SHP77 (cell line): ENCODE data around the gene SPTLC3.

Experiments
- DNase-seq, 2 experiments: peaks; one replicate each; lab custom pipeline; 2025; lab: John Stamatoyannopoulos, UW

SPTLC3 gene

GRCh38 chr20:13031751-13032150, 23.0 kb downstream of the SPTLC3 start:
- DNase-seq: no peak

- no peak for DNase-seq
Observed at GRCh38 chr20:13034115-13034514, 25.3 kb downstream of the SPTLC3 start.

GRCh38 chr20:13034936-13035335, 26.2 kb downstream of the SPTLC3 start:
- no peak for DNase-seq

- no peak for DNase-seq
Observed at GRCh38 chr20:13035399-13036152, 26.8 kb downstream of the SPTLC3 start.

GRCh38 chr20:13037727-13038126, 29.0 kb downstream of the SPTLC3 start:
- no peak for DNase-seq

- no peak for DNase-seq
Observed at GRCh38 chr20:13041574-13042457, 33.0 kb downstream of the SPTLC3 start.

DNA sequence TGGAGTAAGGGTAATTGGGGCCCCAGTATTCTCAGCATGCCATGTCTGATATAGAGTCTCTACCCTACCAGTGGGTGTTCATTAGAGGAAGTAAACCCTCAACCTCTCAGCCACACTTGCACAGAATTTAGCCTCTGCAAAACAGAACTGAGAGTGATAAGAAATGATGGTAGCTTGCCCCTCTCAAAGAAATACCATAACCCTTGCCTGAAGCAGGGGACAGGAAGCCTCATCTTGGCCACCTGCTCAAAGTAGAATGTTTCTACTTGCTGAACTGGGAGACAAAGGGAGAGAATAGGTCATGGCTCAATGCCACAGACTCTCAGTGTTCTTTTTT, 33.7 kb downstream of the SPTLC3 start:
- no peak for DNase-seq

- no peak for DNase-seq
Observed at GRCh38 chr20:13046409-13046808, 37.6 kb downstream of the SPTLC3 start.

GRCh38 chr20:13054011-13054410, 45.2 kb downstream of the SPTLC3 start:
- DNase-seq: no peak

DNA sequence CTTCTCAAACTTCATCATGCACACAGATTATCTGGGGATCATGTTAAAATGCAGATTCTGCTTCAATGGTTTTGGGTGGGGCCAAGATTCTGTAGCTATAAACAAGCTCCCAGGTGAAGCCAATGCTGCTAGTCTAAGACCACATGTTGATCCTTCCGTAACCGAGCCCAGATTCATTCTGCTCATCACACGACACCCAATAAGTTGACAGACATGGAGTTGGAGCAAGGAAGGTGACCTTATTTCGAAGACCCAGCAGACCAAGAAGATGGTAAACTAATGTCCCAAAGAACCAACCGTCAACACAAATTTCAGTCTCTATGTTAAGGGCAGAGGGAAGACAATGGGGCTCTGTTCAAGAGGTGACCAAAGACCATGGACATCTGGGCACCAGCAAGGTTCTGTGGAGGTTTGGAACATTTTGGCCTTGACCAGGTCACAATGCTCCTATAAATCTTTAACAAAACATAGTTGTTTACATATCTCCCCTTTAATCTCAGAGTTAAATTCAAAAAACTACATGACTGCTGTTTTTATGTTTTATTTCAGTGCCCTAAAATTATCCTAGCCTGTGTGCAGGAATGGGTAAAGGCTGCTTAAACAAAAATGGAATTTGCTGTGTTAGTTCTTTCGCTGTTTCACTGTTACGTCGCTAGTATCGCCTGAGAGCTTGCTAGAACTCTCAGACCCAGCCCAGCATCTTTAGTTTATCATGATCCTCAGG, 50.1 kb downstream of the SPTLC3 start:
- DNase-seq: no peak

DNA sequence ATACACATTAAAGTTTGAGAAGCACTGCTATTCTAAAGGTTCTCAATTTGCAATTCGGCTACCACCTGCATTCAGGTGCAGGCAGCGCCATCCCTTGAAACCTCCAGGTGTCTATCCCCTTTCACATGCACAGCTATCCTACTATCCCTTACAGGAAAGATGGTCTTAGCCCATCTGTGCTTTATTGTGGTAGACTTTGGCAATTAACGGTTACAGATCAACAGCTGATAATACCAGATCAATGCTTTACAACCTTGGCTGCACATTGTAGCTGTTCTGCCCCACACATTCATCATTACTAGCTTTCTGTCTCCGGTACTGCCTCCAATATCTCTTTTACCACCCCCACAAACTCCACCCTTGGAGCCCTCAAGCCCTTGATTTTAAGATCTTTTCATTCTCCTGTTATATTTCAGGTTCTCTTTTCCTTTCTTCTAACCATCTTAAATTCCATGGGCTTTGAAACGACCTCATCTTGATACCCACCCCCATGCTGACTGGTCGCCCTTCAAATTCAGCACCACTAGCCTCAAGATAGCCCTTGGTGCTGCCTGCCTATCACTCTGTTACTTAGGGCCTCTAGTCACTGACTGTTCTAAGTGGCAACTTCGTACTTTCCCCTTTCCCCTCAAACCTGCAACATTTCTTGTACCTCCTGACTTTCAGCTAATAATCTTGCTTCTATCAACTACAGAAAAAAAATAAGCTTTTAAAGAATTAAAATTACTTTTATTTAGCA, 50.8 kb downstream of the SPTLC3 start:
- no peak for DNase-seq

- no peak for DNase-seq
Observed at GRCh38 chr20:13060327-13060726, 51.6 kb downstream of the SPTLC3 start.

DNA sequence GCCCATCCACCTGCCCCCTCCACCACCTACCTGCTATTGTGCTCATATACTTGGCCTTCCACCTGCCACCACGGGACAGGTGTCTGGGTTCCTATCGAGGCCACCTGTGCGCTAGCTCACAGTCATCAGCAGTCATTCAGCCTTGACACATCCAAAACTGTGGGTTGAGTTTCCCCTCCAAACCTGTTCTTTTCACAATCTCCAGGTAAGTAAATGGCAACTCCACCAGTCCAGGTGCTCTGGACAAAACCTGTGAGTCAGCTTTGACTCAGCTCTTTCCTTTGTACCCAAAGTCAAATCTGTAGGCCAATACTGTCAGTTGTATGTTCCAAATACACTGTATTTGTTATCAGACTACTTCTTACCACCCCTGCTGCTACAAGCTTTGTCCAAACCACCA, 52.6 kb downstream of the SPTLC3 start:
- DNase-seq: no peak

DNA sequence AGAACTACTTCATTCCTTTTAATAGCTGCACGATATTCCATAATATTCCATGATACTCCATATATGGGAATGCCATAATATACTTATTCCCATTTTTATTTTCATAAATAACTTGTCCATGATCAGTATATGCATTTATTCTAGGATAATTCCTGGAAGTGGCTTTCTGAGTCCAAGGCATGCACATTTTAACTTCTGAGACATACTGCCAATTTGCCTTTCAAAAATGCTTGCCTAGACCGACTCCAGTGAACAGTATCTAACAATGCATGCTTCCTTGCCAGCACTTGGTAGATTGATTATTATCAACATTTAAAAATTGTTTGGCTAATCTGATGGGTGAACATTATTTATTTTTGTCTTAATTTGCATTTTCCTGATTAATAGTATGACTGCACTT, 54.0 kb downstream of the SPTLC3 start:
- no peak for DNase-seq

- DNase-seq: no peak
Observed at GRCh38 chr20:13068336-13068735, 59.6 kb downstream of the SPTLC3 start.

DNA sequence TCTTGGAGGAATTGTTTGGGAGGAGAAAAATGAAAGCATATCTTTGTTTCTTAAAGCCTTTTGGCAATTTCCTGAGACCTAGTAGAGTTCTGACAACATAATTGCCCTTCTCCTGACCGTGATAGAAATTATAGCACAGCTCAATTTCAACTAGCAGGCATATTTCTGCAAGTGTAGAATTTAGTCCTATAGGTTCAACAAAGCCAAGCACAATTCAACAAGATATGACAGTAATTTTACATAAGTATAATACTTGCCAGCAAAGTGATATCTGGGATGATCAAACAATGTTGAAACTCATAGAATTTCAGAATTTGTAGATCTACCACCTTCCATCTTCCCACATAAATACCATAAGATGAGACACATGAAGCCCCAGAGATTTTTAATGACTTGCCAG, 73.1 kb downstream of the SPTLC3 start:
- no peak for DNase-seq

DNA sequence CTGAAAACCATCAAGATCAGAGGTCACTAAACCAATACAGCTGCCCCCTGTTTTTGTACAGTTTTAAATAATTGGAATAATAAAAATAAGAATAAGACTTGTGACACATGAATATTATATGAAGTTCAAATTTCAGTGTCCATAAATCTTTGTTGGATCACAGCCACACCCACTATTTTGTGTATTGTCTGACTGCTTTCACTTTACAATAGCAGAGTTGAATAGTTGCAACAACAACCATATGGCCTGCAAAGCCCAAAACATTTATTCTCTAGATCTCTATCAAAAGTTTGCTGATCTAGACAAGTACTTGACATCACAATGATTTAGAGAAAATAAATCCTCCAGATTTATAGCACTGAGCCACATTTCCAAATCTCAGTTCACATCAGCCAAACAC, 73.6 kb downstream of the SPTLC3 start:
- no peak for DNase-seq

GRCh38 chr20:13085275-13085674, 76.5 kb downstream of the SPTLC3 start:
- DNase-seq: no peak

- DNase-seq: no peak
Observed at GRCh38 chr20:13089950-13090469, 81.2 kb downstream of the SPTLC3 start.

DNA sequence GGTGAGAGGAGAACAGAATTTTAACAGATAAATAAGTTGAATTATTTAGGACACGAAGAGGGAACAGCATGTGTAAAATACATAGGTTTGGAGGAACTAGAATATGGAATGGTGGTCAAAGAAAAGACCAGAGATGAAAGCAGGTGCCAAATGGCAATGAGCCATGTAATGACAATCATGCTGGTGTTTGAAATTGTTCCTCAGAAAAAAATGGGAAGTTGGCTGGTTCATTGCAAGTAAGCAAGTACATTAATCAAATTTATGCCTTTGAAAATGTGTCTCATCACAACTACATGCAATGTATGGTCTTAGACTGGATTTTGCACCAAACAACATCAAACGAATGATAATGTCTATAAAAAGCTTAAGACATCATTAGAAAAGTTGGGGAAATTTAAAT, 83.3 kb downstream of the SPTLC3 start:
- no peak for DNase-seq

GRCh38 chr20:13094976-13095375, 86.2 kb downstream of the SPTLC3 start:
- no peak for DNase-seq
